IPS DF 6.9 (cell line): Measurements from ENCODE around the gene CDH6.

Experiments used
- DNase-seq: peaks from one replicate; pipeline ENCODE4 v3.0.0-alpha.2; 2013; ENCODE audit warnings: low read depth, low spot score
- H3K27ac ChIP-seq: one replicate; pipeline ENCODE4 v1.5.1; 2013; ENCODE audit warnings: low read length, control low read depth
- H3K27me3 ChIP-seq: 2 replicates; pipeline ENCODE4 v1.6.1; 2013; ENCODE audit warnings: mild to moderate bottlenecking, low read length; ENCODE audit not compliant: control insufficient read depth, insufficient read depth
- H3K36me3 ChIP-seq: 2 replicates; pipeline ENCODE4 v1.6.1; 2013; ENCODE audit warnings: low read length; ENCODE audit not compliant: control insufficient read depth, insufficient read depth
- H3K4me1 ChIP-seq: 2 replicates; pipeline ENCODE4 v1.6.1; 2013; ENCODE audit warnings: low read length; ENCODE audit not compliant: control insufficient read depth, insufficient read depth
- H3K4me3 ChIP-seq: 2 replicates; pipeline ENCODE4 v1.5.1; 2013; ENCODE audit warnings: mild to moderate bottlenecking, low read length
- H3K9me3 ChIP-seq: 2 replicates; pipeline ENCODE4 v1.6.1; 2013; ENCODE audit warnings: low read length, inconsistent platforms; ENCODE audit not compliant: control insufficient read depth, insufficient read depth
- WGBS: extraction: QIAGEN DNeasy Blood & Tissue Kit; methylation state at CpG from one replicate; pipeline ENCODE4 v1.1.7; 2013; ENCODE audit warnings: mixed read lengths, missing lambda C conversion rate; ENCODE audit not compliant: insufficient read length, insufficient coverage; 5-methylcytosine and 5-hydroxymethylcytosine counted together

The CDH6 gene

GRCh38 chr5:31362931-31363568, 169.6 kb downstream of the CDH6 start:
- no peaks in the 10 kb centered on the region for H3K36me3 ChIP-seq
- H3K4me1 ChIP-seq, result peaks cover 1% of the 10 kb centered on the region; the same call in 1 of the 2 replicates
- no peak for DNase-seq
- no peak overlapping the region for H3K27ac ChIP-seq
- no peaks in the 10 kb centered on the region for H3K9me3 ChIP-seq
- H3K4me3 ChIP-seq, result no peak overlapping the region
- no CpG with 5 or more reads among the region's 3 CpGs for WGBS
- H3K27me3 ChIP-seq, result no peaks in the 10 kb centered on the region

GRCh38 chr5:31364881-31365636, 171.6 kb downstream of the CDH6 start:
- Histone ChIP-seq H3K27me3 (no peaks in the 10 kb centered on the region), H3K4me3 (no peak overlapping the region), H3K36me3 (no peaks in the 10 kb centered on the region), H3K27ac (no peak overlapping the region), H3K9me3 (no peaks in the 10 kb centered on the region), H3K4me1 (peaks cover 1% of the 10 kb centered on the region; the same call in 1 of the 2 replicates)
- no peak for DNase-seq
- no CpG with 5 or more reads among the region's 2 CpGs for WGBS

- WGBS, result no CpG with 5 or more reads among the region's 3 CpGs
- H3K27ac ChIP-seq, result no peak overlapping the region
- no peaks in the 10 kb centered on the region for H3K36me3 ChIP-seq
- DNase-seq, result no peak
- H3K27me3 ChIP-seq, result no peaks in the 10 kb centered on the region
- no peak overlapping the region for H3K4me3 ChIP-seq
- no peaks in the 10 kb centered on the region for H3K9me3 ChIP-seq
- H3K4me1 ChIP-seq, result peaks cover 1% of the 10 kb centered on the region; the same call in 1 of the 2 replicates
Observed at GRCh38 chr5:31365776-31366175, 172.3 kb downstream of the CDH6 start.

GRCh38 chr5:31366941-31367340, 173.5 kb downstream of the CDH6 start:
- no peak for DNase-seq

GRCh38 chr5:31372124-31372523, 178.6 kb downstream of the CDH6 start:
- no CpG with 5 or more reads among the region's 1 CpG for WGBS
- no peak overlapping the region for H3K27ac ChIP-seq
- no peaks in the 10 kb centered on the region for H3K4me1 ChIP-seq
- no peaks in the 10 kb centered on the region for H3K36me3 ChIP-seq
- no peaks in the 10 kb centered on the region for H3K9me3 ChIP-seq
- H3K27me3 ChIP-seq, result no peaks in the 10 kb centered on the region
- no peak for DNase-seq
- H3K4me3 ChIP-seq, result no peak overlapping the region

More at GRCh38 chr5:31366941-31367340, 173.5 kb downstream of the CDH6 start:
- Histone ChIP-seq H3K27ac (no peak overlapping the region), H3K36me3 (no peaks in the 10 kb centered on the region), H3K4me1 (peaks cover 1% of the 10 kb centered on the region; the same call in 1 of the 2 replicates), H3K27me3 (no peaks in the 10 kb centered on the region), H3K4me3 (no peak overlapping the region), H3K9me3 (no peaks in the 10 kb centered on the region)
- no CpG with 5 or more reads among the region's 5 CpGs for WGBS

- no peaks in the 10 kb centered on the region for H3K9me3 ChIP-seq
- H3K27me3 ChIP-seq, result no peaks in the 10 kb centered on the region
- no peaks in the 10 kb centered on the region for H3K36me3 ChIP-seq
- H3K27ac ChIP-seq, result no peak overlapping the region
- WGBS, result no CpG with 5 or more reads among the region's 10 CpGs
- no peak for DNase-seq
- no peaks in the 10 kb centered on the region for H3K4me1 ChIP-seq
- H3K4me3 ChIP-seq, result no peak overlapping the region
Observed at GRCh38 chr5:31375999-31376720, 182.7 kb downstream of the CDH6 start.

GRCh38 chr5:31377274-31377946, 183.9 kb downstream of the CDH6 start:
- Histone ChIP-seq H3K27me3 (no peaks in the 10 kb centered on the region), H3K9me3 (no peaks in the 10 kb centered on the region), H3K27ac (no peak overlapping the region), H3K36me3 (no peaks in the 10 kb centered on the region), H3K4me3 (no peak overlapping the region), H3K4me1 (peaks cover 3% of the 10 kb centered on the region)
- no peak for DNase-seq
- no CpG with 5 or more reads among the region's 6 CpGs for WGBS

GRCh38 chr5:31378136-31378535, 184.7 kb downstream of the CDH6 start:
- Histone ChIP-seq H3K4me3 (no peak overlapping the region), H3K4me1 (peaks cover 3% of the 10 kb centered on the region), H3K27ac (no peak overlapping the region), H3K27me3 (no peaks in the 10 kb centered on the region), H3K9me3 (no peaks in the 10 kb centered on the region), H3K36me3 (no peaks in the 10 kb centered on the region)
- no peak for DNase-seq
